Tibial nerve (tissue), 3 donors: ENCODE results near the gene SOWAHD.

Source experiments
- CTCF ChIP-seq, 5 experiments: fragments of 200-600 bp in 3 of 5; fragments of 450-650 bp in 2 of 5; sonication (generic) in 3 of 5; IDR thresholded peaks; one replicate each; pipeline ENCODE4 v1.5.1; 2016 to 2019; ENCODE audit warnings: antibody characterized with exemption in 5 of 5, mild to moderate bottlenecking in 3 of 5, moderate library complexity in 2 of 5
- POLR2A ChIP-seq, 2 donors: fragments of 450-650 bp; IDR thresholded peaks; one replicate each; pipeline ENCODE4 v1.6.1; 2017; ENCODE audit warnings: antibody characterized with exemption in 2 of 2, mild to moderate bottlenecking in 2 of 2, moderate library complexity in 2 of 2

GRCh38 chrX:119802546-119802945 is 44.2 kb downstream of the SOWAHD start:
- TF ChIP-seq CTCF (IDR thresholded peaks at IDR 0.05) (no peak), POLR2A (IDR thresholded peaks at IDR 0.05) (no peak)
